ENCODE measurements around the gene RFPL3.
"Not testable (repeated sequence)": the region's sequence is repeated elsewhere in the genome, so short reads cannot be mapped to it uniquely, and the experiment has no call there.

- TF ChIP-seq LEF1 (IDR thresholded peaks at IDR 0.05; ENCODE audit: borderline replicate concordance); BHLHE40 (IDR thresholded peaks at IDR 0.05; ENCODE audit: borderline replicate concordance); FOXM1 (IDR thresholded peaks at IDR 0.05; ENCODE audit: borderline replicate concordance); FOXA1 (IDR thresholded peaks at IDR 0.05); ELF4 (IDR thresholded peaks at IDR 0.05); TARDBP (IDR thresholded peaks at IDR 0.05): not testable (repeated sequence)
These were observed 5.8 kb upstream of the RFPL3 start for GRCh38 chr22:32351875-32352274.

All from HEK293T (cell line).